GM23338 (cell line): ENCODE measurements around the gene GPRIN1. TPM values are rescaled to one million over a fixed set of nuclear protein-coding genes. Genes with fewer than 3 reads are reported as not detected.

Experiments
- ATAC-seq: fragments of 200-7000 bp; cut with Tn5 transposase; 3 replicates; pipeline ENCODE4 v1.9.1; 2020
- DNase-seq: peaks from one replicate; pipeline ENCODE4 v3.0.0-alpha.2; 2015; ENCODE audit warnings: low spot score
- H2AFZ ChIP-seq: fragments of 200-600 bp; sonication (generic); 2 replicates; pipeline ENCODE4 v1.8.0; 2016; ENCODE audit warnings: antibody characterized with exemption, mild to moderate bottlenecking, moderate library complexity
- H3F3A ChIP-seq: fragments of 200-600 bp; sonication (generic); replicated peaks from 2 replicates; pipeline ENCODE4 v1.8.0; 2017; ENCODE audit warnings: antibody characterized with exemption, mixed run types, low read depth
- H3K27ac ChIP-seq: fragments of 200-600 bp; sonication (generic); 2 replicates; pipeline ENCODE4 v1.6.1; 2016; ENCODE audit warnings: low read depth
- H3K27me3 ChIP-seq: fragments of 200-600 bp; sonication (generic); 2 replicates; pipeline ENCODE4 v1.8.0; 2016; ENCODE audit warnings: mild to moderate bottlenecking, mixed run types, moderate library complexity; ENCODE audit not compliant: insufficient read depth
- H3K36me3 ChIP-seq: fragments of 200-600 bp; sonication (generic); 2 replicates; pipeline ENCODE4 v1.8.0; 2016; ENCODE audit warnings: mild to moderate bottlenecking; ENCODE audit not compliant: insufficient read depth
- H3K4me1 ChIP-seq: fragments of 200-600 bp; sonication (generic); 2 replicates; pipeline ENCODE4 v1.8.0; 2016; ENCODE audit warnings: mild to moderate bottlenecking, moderate library complexity; ENCODE audit not compliant: insufficient read depth
- H3K4me2 ChIP-seq: fragments of 200-600 bp; sonication (generic); 2 replicates; pipeline ENCODE4 v1.7.1; 2017; ENCODE audit warnings: mixed run types
- H3K4me3 ChIP-seq: fragments of 200-600 bp; sonication (generic); 2 replicates; pipeline ENCODE4 v1.6.1; 2016; ENCODE audit warnings: mixed run types
- H3K79me2 ChIP-seq: fragments of 200-600 bp; sonication (generic); replicated peaks from 2 replicates; pipeline ENCODE4 v1.8.0; 2017; ENCODE audit warnings: mild to moderate bottlenecking; ENCODE audit not compliant: insufficient read depth
- H3K9me2 ChIP-seq: fragments of 200-600 bp; sonication (generic); 2 replicates; pipeline ENCODE4 v1.8.0; 2017; ENCODE audit not compliant: insufficient read depth
- H4K20me1 ChIP-seq: fragments of 200-600 bp; sonication (generic); replicated peaks from 2 replicates; pipeline ENCODE4 v1.8.0; 2017; ENCODE audit warnings: mild to moderate bottlenecking; ENCODE audit not compliant: insufficient read depth
- H3K27ac Mint-ChIP-seq: 2 replicates; pipeline ENCODE4 v1.8.0; 2020; ENCODE audit warnings: inconsistent platforms, mild to moderate bottlenecking, moderate library complexity, mixed read lengths
- H3K27me3 Mint-ChIP-seq: 3 replicates; pipeline ENCODE4 v1.8.0; 2022; ENCODE audit warnings: low read depth, mild to moderate bottlenecking, moderate library complexity, mixed read lengths, inconsistent platforms; ENCODE audit not compliant: insufficient read depth, poor library complexity
- H3K36me3 Mint-ChIP-seq: 3 replicates; pipeline ENCODE4 v1.8.0; 2021; ENCODE audit warnings: low read depth, mild to moderate bottlenecking, inconsistent platforms, moderate library complexity, mixed read lengths
- H3K4me1 Mint-ChIP-seq: 3 replicates; pipeline ENCODE4 v1.8.0; 2020; ENCODE audit warnings: mild to moderate bottlenecking, inconsistent platforms, mixed read lengths
- H3K4me3 Mint-ChIP-seq: 3 replicates; pipeline ENCODE4 v1.8.0; 2021; ENCODE audit warnings: moderate library complexity, mild to moderate bottlenecking, inconsistent platforms, mixed read lengths
- H3K9me3 Mint-ChIP-seq: 3 replicates; pipeline ENCODE4 v1.8.0; 2020; ENCODE audit warnings: moderate library complexity, mild to moderate bottlenecking, inconsistent platforms, mixed read lengths
- CREB1 ChIP-seq: fragments of 250-450 bp; sonication (Bioruptor Pico); IDR thresholded peaks from 2 replicates; pipeline ENCODE4 v1.5.0; 2020; ENCODE audit warnings: low read depth, mild to moderate bottlenecking, moderate library complexity
- EZH2 ChIP-seq: fragments of 200-600 bp; sonication (generic); IDR thresholded peaks from one replicate; pipeline ENCODE4 v1.8.0; 2017; ENCODE audit warnings: antibody characterized with exemption, mild to moderate bottlenecking, low read depth; ENCODE audit not compliant: unreplicated experiment
- EZH2phosphoT487 ChIP-seq: fragments of 200-600 bp; sonication (generic); IDR thresholded peaks from one replicate; pipeline ENCODE4 v1.8.1; 2018; ENCODE audit warnings: antibody characterized with exemption; ENCODE audit not compliant: unreplicated experiment
- JUNB ChIP-seq: IDR thresholded peaks from one replicate; pipeline ENCODE4 v1.6.1; 2016; ENCODE audit warnings: antibody characterized with exemption; ENCODE audit not compliant: unreplicated experiment
- NANOG ChIP-seq: IDR thresholded peaks from 2 replicates; pipeline ENCODE4 v1.6.1; 2016; ENCODE audit warnings: antibody characterized with exemption, borderline replicate concordance
- POLR2AphosphoS5 ChIP-seq: IDR thresholded peaks from 2 replicates; pipeline ENCODE4 v1.6.1; 2016; ENCODE audit warnings: antibody characterized with exemption, low read depth
- STAT1 ChIP-seq: IDR thresholded peaks from one replicate; pipeline ENCODE4 v1.6.1; 2016; ENCODE audit warnings: antibody characterized with exemption; ENCODE audit not compliant: unreplicated experiment
- ZNF114 ChIP-seq: fragments of 250-450 bp; sonication (Bioruptor Pico); IDR thresholded peaks from 2 replicates; pipeline ENCODE4 v1.5.0; 2020; ENCODE audit warnings: mild to moderate bottlenecking, moderate library complexity
- ZNF331 ChIP-seq: fragments of 250-450 bp; sonication (Bioruptor Pico); IDR thresholded peaks from 2 replicates; pipeline ENCODE4 v1.5.0; 2020; ENCODE audit warnings: low read depth, mild to moderate bottlenecking, moderate library complexity
- polyA plus RNA-seq: library from polyadenylated mRNA; unstranded; fragments of >200 nt; fragmentation: Nextera tagmentation; extraction: Ambion mirVana; gene quantifications from 2 replicates; pipeline ENCODE4 v1.2.1, GENCODE V29; 2016
- total RNA-seq: library from RNA; depleted of rRNA; stranded (reverse); fragments of >200 nt; shearing (Covaris generic); gene quantifications from 2 replicates; pipeline ENCODE4 v1.2.3, GENCODE V29; 2014
- TF ChIP-seq, protein P1 (sequence below): fragments of 250-450 bp; sonication (Bioruptor Pico); IDR thresholded peaks from 2 replicates; pipeline ENCODE4 v1.5.0; 2020; ENCODE audit warnings: mild to moderate bottlenecking, moderate library complexity
- TF ChIP-seq, protein P2 (sequence below): IDR thresholded peaks from one replicate; pipeline ENCODE4 v1.6.1; 2018; ENCODE audit warnings: antibody characterized with exemption; ENCODE audit not compliant: unreplicated experiment
- TF ChIP-seq, protein P3 (sequence below): IDR thresholded peaks from 2 replicates; pipeline ENCODE4 v1.6.1; 2016; ENCODE audit warnings: antibody characterized with exemption
- TF ChIP-seq, protein P4 (sequence below), 2 experiments: fragments of 200-600 bp in 1 of 2; sonication (generic) in 1 of 2; conservative IDR thresholded peaks; 2 replicates each; pipeline versions ENCODE4 v1.5.1 to v1.6.1; 2016 to 2017; ENCODE audit warnings: antibody characterized with exemption in 2 of 2, low read depth in 2 of 2, mild to moderate bottlenecking in 2 of 2, moderate library complexity in 1 of 2

Gene GPRIN1
- total and polyA plus RNA-seq, 2 experiments from 2014 or later, result 3.8 to 14.6 TPM

DNA sequence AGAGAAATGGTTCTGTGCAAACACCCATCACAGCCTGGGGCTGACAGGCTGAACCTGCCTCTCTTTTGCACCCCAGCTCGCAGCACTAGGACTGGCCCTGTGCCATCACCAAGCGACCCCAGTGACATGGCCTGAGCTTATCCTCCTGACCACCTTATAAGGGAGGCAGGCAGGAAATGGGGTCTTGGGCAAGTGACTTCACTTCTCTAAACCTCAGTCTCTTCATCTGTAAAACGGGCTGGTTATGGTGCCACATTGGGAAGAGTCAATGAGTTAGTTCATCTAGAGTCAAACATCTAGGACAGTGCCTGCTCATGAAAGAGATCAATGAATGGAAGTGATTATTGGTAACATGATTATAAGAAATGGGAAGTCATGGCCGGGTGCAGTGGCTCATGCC is 14.2 kb upstream of the GPRIN1 start:
- H3K4me3 ChIP-seq, result no peak overlapping the region
- Mint-ChIP-seq H3K27ac (no peak overlapping the region), H3K27me3 (peaks cover 40% of the 10 kb centered on the region), H3K36me3 (no peaks in the 10 kb centered on the region), H3K9me3 (no peaks in the 10 kb centered on the region; the same call in 2 of the 3 replicates), H3K4me3 (no peak overlapping the region), H3K4me1 (peaks cover 29% of the 10 kb centered on the region)
- H3K27me3 ChIP-seq, result peaks cover 32% of the 10 kb centered on the region
- H3K4me2 ChIP-seq, result no peak overlapping the region
- DNase-seq (no peak), ATAC-seq (no peak)
- H3K36me3 ChIP-seq, result no peaks in the 10 kb centered on the region
- H3K4me1 ChIP-seq, result peaks cover 7% of the 10 kb centered on the region; the same call in 1 of the 2 replicates
- no peak overlapping the region for H2AFZ ChIP-seq
- H3K9me2 ChIP-seq, result no peaks in the 10 kb centered on the region
- H3K27ac ChIP-seq, result no peak overlapping the region
- no peaks in the 10 kb centered on the region for H3K79me2 ChIP-seq
- peaks cover 6% of the 10 kb centered on the region; the same call in 1 of the 2 replicates for H4K20me1 ChIP-seq
- TF ChIP-seq, protein P1, sequence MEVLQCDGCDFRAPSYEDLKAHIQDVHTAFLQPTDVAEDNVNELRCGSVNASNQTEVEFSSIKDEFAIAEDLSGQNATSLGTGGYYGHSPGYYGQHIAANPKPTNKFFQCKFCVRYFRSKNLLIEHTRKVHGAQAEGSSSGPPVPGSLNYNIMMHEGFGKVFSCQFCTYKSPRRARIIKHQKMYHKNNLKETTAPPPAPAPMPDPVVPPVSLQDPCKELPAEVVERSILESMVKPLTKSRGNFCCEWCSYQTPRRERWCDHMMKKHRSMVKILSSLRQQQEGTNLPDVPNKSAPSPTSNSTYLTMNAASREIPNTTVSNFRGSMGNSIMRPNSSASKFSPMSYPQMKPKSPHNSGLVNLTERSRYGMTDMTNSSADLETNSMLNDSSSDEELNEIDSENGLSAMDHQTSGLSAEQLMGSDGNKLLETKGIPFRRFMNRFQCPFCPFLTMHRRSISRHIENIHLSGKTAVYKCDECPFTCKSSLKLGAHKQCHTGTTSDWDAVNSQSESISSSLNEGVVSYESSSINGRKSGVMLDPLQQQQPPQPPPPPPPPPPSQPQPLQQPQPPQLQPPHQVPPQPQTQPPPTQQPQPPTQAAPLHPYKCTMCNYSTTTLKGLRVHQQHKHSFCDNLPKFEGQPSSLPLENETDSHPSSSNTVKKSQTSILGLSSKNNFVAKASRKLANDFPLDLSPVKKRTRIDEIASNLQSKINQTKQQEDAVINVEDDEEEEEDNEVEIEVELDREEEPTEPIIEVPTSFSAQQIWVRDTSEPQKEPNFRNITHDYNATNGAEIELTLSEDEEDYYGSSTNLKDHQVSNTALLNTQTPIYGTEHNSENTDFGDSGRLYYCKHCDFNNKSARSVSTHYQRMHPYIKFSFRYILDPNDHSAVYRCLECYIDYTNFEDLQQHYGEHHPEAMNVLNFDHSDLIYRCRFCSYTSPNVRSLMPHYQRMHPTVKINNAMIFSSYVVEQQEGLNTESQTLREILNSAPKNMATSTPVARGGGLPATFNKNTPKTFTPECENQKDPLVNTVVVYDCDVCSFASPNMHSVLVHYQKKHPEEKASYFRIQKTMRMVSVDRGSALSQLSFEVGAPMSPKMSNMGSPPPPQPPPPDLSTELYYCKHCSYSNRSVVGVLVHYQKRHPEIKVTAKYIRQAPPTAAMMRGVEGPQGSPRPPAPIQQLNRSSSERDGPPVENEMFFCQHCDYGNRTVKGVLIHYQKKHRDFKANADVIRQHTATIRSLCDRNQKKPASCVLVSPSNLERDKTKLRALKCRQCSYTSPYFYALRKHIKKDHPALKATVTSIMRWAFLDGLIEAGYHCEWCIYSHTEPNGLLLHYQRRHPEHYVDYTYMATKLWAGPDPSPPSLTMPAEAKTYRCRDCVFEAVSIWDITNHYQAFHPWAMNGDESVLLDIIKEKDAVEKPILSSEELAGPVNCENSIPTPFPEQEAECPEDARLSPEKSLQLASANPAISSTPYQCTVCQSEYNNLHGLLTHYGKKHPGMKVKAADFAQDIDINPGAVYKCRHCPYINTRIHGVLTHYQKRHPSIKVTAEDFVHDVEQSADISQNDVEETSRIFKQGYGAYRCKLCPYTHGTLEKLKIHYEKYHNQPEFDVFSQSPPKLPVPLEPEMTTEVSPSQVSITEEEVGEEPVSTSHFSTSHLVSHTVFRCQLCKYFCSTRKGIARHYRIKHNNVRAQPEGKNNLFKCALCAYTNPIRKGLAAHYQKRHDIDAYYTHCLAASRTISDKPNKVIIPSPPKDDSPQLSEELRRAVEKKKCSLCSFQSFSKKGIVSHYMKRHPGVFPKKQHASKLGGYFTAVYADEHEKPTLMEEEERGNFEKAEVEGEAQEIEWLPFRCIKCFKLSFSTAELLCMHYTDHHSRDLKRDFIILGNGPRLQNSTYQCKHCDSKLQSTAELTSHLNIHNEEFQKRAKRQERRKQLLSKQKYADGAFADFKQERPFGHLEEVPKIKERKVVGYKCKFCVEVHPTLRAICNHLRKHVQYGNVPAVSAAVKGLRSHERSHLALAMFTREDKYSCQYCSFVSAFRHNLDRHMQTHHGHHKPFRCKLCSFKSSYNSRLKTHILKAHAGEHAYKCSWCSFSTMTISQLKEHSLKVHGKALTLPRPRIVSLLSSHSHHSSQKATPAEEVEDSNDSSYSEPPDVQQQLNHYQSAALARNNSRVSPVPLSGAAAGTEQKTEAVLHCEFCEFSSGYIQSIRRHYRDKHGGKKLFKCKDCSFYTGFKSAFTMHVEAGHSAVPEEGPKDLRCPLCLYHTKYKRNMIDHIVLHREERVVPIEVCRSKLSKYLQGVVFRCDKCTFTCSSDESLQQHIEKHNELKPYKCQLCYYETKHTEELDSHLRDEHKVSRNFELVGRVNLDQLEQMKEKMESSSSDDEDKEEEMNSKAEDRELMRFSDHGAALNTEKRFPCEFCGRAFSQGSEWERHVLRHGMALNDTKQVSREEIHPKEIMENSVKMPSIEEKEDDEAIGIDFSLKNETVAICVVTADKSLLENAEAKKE (CRISPR knock-in tag), result no peak
- no peak for TF ChIP-seq NANOG
- TF ChIP-seq, protein P2, sequence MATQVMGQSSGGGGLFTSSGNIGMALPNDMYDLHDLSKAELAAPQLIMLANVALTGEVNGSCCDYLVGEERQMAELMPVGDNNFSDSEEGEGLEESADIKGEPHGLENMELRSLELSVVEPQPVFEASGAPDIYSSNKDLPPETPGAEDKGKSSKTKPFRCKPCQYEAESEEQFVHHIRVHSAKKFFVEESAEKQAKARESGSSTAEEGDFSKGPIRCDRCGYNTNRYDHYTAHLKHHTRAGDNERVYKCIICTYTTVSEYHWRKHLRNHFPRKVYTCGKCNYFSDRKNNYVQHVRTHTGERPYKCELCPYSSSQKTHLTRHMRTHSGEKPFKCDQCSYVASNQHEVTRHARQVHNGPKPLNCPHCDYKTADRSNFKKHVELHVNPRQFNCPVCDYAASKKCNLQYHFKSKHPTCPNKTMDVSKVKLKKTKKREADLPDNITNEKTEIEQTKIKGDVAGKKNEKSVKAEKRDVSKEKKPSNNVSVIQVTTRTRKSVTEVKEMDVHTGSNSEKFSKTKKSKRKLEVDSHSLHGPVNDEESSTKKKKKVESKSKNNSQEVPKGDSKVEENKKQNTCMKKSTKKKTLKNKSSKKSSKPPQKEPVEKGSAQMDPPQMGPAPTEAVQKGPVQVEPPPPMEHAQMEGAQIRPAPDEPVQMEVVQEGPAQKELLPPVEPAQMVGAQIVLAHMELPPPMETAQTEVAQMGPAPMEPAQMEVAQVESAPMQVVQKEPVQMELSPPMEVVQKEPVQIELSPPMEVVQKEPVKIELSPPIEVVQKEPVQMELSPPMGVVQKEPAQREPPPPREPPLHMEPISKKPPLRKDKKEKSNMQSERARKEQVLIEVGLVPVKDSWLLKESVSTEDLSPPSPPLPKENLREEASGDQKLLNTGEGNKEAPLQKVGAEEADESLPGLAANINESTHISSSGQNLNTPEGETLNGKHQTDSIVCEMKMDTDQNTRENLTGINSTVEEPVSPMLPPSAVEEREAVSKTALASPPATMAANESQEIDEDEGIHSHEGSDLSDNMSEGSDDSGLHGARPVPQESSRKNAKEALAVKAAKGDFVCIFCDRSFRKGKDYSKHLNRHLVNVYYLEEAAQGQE, result no peak
- TF ChIP-seq EZH2phosphoT487, result no peak
- TF ChIP-seq POLR2AphosphoS5, result no peak
- TF ChIP-seq, protein P3, sequence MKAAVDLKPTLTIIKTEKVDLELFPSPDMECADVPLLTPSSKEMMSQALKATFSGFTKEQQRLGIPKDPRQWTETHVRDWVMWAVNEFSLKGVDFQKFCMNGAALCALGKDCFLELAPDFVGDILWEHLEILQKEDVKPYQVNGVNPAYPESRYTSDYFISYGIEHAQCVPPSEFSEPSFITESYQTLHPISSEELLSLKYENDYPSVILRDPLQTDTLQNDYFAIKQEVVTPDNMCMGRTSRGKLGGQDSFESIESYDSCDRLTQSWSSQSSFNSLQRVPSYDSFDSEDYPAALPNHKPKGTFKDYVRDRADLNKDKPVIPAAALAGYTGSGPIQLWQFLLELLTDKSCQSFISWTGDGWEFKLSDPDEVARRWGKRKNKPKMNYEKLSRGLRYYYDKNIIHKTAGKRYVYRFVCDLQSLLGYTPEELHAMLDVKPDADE, result no peak
- TF ChIP-seq JUNB, result no peak
- TF ChIP-seq EZH2, result no peak
- no peak for TF ChIP-seq ZNF114
- TF ChIP-seq CREB1 (CRISPR knock-in tag), result no peak
- no peak for TF ChIP-seq ZNF331
- no peak for TF ChIP-seq STAT1
- TF ChIP-seq, protein P4, sequence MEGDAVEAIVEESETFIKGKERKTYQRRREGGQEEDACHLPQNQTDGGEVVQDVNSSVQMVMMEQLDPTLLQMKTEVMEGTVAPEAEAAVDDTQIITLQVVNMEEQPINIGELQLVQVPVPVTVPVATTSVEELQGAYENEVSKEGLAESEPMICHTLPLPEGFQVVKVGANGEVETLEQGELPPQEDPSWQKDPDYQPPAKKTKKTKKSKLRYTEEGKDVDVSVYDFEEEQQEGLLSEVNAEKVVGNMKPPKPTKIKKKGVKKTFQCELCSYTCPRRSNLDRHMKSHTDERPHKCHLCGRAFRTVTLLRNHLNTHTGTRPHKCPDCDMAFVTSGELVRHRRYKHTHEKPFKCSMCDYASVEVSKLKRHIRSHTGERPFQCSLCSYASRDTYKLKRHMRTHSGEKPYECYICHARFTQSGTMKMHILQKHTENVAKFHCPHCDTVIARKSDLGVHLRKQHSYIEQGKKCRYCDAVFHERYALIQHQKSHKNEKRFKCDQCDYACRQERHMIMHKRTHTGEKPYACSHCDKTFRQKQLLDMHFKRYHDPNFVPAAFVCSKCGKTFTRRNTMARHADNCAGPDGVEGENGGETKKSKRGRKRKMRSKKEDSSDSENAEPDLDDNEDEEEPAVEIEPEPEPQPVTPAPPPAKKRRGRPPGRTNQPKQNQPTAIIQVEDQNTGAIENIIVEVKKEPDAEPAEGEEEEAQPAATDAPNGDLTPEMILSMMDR (conservative IDR thresholded peaks at IDR 0.05; ENCODE audit: low read depth in 2 of 2), result no peak
- 0 out of 2 replicates have a peak, but pooled peaks cover 2% of the 10 kb centered on the region for H3F3A ChIP-seq
